Measurements from ENCODE around the gene RTN4IP1. TPM values are rescaled to one million over a fixed set of nuclear protein-coding genes. Genes with fewer than 3 reads are reported as not detected.

RTN4IP1 gene
- total RNA-seq, 6 donors from 2014 or later, result 1.6 to 5.9 (median 4.3) TPM

DNA sequence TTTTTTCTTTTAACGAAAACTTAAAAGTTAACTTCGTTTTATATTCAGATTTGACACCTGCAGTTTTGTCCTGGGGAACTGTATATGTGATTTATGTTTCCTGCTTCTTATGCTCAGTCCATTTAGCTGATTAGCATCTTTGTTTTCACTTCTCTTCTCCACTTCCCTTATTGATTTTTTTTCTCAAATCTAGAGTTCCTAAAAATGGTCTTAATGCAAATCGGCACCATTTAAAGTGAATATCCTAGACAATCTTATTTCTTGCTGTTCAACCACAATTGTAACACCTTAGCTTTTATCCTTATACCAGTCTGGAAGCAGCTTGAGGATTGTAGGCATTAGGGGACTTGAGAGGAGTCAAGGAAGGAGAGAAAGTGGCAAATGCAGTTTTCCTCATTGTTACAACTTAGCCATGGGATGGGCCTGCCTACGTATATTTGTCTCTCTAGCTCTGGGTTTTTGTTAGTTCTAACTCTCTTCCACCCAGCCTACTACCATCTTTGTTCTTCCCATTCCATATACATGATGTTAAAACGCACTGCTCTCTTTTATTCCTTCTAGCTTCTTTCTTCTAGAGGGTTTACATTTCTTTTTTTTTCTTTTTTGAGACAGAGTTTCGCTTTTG lies 8.5 kb upstream of the RTN4IP1 start:
- no peak overlapping the region for H3K27ac ChIP-seq
- H3K9me3 ChIP-seq, result no peaks in the 10 kb centered on the region
- TF ChIP-seq, protein P1, sequence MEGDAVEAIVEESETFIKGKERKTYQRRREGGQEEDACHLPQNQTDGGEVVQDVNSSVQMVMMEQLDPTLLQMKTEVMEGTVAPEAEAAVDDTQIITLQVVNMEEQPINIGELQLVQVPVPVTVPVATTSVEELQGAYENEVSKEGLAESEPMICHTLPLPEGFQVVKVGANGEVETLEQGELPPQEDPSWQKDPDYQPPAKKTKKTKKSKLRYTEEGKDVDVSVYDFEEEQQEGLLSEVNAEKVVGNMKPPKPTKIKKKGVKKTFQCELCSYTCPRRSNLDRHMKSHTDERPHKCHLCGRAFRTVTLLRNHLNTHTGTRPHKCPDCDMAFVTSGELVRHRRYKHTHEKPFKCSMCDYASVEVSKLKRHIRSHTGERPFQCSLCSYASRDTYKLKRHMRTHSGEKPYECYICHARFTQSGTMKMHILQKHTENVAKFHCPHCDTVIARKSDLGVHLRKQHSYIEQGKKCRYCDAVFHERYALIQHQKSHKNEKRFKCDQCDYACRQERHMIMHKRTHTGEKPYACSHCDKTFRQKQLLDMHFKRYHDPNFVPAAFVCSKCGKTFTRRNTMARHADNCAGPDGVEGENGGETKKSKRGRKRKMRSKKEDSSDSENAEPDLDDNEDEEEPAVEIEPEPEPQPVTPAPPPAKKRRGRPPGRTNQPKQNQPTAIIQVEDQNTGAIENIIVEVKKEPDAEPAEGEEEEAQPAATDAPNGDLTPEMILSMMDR (IDR thresholded peaks at IDR 0.05), result no peak
- no peak for TF ChIP-seq POLR2A (IDR thresholded peaks at IDR 0.05)
- TF ChIP-seq EP300 (IDR thresholded peaks at IDR 0.05), result no peak
- TF ChIP-seq POLR2AphosphoS5 (IDR thresholded peaks at IDR 0.05), result no peak
- peak in 1 of 2 donors; percentile 57 for ATAC-seq (ENCODE audit: low FRiP score in 2 of 2)
- no peak for DNase-seq
- peaks cover 0 to 18% (median 6%) of the 10 kb centered on the region in 4 donors for H3K36me3 ChIP-seq
- WGBS, 2 donors, result 70 to 73% methylated on average over 6 of the region's 6 CpGs
- no peaks in the 10 kb centered on the region for H3K4me1 ChIP-seq
- H3K4me3 ChIP-seq, result no peak overlapping the region
- H3K27me3 ChIP-seq, result no peaks in the 10 kb centered on the region

DNA sequence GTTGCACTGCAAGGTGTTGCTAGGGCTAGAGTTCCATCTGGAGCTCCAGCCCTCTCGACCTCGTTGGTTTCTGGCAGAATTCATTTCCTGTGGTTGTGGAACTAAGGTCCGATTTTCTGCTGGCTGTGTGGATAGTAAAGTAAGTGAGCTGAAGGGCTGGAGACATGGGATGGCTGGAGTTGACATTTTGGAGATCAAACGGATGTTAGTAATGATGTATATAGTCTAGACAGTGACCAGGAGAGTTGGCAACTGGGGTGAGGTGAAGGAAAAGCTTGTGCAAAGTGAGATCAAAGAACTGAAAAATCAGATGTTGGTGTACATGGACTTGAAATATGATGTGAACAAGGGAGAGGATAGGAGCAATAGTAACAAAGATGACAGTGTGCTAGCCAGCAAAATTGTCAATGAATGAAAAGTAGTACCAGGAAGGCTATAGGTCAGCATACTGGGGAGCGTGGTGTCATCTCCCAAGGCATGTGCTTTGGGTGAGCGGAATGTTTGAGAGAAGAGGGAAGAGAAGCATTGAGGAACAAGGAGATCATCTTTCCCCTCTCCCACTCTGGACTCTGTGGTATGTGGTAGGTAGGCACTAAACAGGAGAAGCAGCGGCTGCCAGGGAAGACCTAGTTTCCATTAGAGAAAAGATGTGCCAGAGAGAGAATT lies 7.9 kb upstream of the RTN4IP1 start:
- Histone ChIP-seq H3K4me3 (no peak overlapping the region), H3K27ac (no peak overlapping the region), H3K4me1 (no peaks in the 10 kb centered on the region), H3K9me3 (no peaks in the 10 kb centered on the region), H3K36me3 (peaks cover 0 to 12% (median 3%) of the 10 kb centered on the region in 4 donors), H3K27me3 (no peaks in the 10 kb centered on the region)
- 52 to 57% methylated on average over 7 of the region's 7 CpGs for WGBS, 2 donors
- peak in 1 of 2 donors; percentile 53 for ATAC-seq (ENCODE audit: low FRiP score in 2 of 2)
- TF ChIP-seq POLR2AphosphoS5 (IDR thresholded peaks at IDR 0.05), result no peak
- TF ChIP-seq, protein P1 (IDR thresholded peaks at IDR 0.05), result no peak
- no peak for TF ChIP-seq EP300 (IDR thresholded peaks at IDR 0.05)
- TF ChIP-seq POLR2A (IDR thresholded peaks at IDR 0.05), result no peak
- no peak for DNase-seq

DNA sequence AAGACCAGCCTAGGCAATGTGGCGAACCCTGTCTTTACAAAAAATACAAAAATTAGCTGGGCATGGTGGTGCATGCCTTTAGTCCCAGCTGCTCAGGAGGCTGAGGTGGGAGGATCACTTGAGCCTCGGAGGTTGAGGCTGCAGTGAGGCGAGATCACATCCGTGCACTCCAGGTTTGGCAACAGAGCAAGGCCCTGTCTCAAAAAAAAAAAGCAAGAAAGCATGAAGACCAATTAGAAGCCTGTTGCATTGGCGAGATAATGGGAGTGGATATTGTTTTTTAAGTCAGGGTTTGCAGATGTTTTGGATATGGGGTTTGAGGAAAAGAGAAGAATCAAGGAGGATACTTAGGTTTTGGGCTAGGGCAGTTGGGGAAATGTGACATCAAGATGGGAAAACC lies 5.3 kb upstream of the RTN4IP1 start:
- DNase-seq (no peak), ATAC-seq (ENCODE audit: low FRiP score in 2 of 2) (no peak)
- Histone ChIP-seq H3K27ac (no peak overlapping the region), H3K36me3 (no peaks in the 10 kb centered on the region), H3K4me3 (no peak overlapping the region), H3K9me3 (no peaks in the 10 kb centered on the region), H3K4me1 (peaks cover 7 to 11% (median 9%) of the 10 kb centered on the region in 4 donors), H3K27me3 (no peaks in the 10 kb centered on the region)
- TF ChIP-seq EP300 (IDR thresholded peaks at IDR 0.05) (no peak), POLR2AphosphoS5 (IDR thresholded peaks at IDR 0.05) (no peak), POLR2A (IDR thresholded peaks at IDR 0.05) (no peak)
- TF ChIP-seq, protein P1 (IDR thresholded peaks at IDR 0.05), result no peak
- WGBS, 2 donors, result 95 to 96% methylated on average over 5 of the region's 5 CpGs

DNA sequence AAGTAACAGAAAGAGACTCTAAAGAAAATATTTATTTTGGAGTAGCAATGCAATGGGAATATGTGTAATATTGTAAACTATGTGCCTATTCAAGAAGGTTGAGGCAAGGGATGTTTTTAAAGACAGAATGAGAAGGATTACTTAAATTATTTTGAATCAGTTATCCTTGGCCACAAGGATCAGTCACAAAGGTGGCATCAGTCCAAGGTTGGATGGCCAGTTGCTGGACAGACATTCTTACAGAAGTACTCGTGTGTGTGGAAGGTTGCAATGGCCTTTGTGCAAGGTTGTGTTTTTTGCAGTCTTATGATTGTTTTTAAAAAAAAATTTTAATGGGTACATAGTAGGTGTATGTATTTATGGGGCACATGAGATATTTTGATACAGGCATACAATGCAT lies 2.0 kb upstream of the RTN4IP1 start:
- Histone ChIP-seq H3K36me3 (no peaks in the 10 kb centered on the region), H3K27me3 (no peaks in the 10 kb centered on the region), H3K4me1 (peaks cover 8 to 21% (median 16%) of the 10 kb centered on the region in 4 donors), H3K4me3 (no peak overlapping the region), H3K9me3 (no peaks in the 10 kb centered on the region), H3K27ac (no peak overlapping the region)
- ATAC-seq (ENCODE audit: low FRiP score in 2 of 2), result no peak
- no peak for TF ChIP-seq POLR2AphosphoS5 (IDR thresholded peaks at IDR 0.05)
- no peak for TF ChIP-seq EP300 (IDR thresholded peaks at IDR 0.05)
- TF ChIP-seq, protein P1 (IDR thresholded peaks at IDR 0.05), result no peak
- no peak for TF ChIP-seq POLR2A (IDR thresholded peaks at IDR 0.05)
- no peak for DNase-seq
- 70 to 90% methylated on average over 1 of the region's 1 CpG for WGBS, 2 donors

Measured in upper lobe of left lung (tissue), 6 donors.